GM19035 (cell line): ENCODE data around the gene UGT1A3.

Experiments used
- ATAC-seq: cut with Tn5 transposase; IDR thresholded peaks from one replicate; pipeline ENCODE4 v1.9.1; 2021; ENCODE audit not compliant: unreplicated experiment

The UGT1A3 gene

DNA sequence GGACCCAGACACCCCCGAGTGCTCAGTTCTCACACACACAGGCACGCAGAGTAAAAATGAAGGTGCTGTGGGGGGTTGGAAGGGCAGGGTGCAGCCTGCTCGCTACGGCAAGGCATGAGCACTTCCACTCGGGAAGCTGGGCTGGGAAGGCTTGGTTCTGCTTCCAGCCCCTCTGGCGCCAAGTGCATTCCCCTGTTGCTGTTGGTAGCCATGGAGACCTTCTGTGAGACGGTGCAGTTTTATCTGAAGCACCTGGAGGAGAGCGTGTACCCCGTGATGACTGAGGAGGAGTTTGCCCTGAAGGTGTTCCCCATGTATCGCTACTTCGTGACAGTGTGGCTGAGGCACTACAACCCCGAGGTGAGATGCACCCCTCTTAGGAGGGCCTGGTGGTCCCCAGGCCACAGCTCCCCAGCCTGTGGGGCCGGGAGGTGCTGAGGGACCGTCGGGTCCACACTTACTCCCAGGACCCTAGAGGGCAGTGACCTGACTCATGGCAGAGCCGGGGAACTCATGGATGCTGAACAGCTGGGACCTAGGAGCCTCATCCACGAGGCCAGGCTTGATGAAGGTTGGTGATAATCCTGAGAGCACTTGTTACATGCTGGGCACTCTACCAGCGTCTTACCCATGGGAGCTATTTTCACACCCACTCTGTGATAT, 64.8 kb downstream of the UGT1A3 start:
- no peak for ATAC-seq

DNA sequence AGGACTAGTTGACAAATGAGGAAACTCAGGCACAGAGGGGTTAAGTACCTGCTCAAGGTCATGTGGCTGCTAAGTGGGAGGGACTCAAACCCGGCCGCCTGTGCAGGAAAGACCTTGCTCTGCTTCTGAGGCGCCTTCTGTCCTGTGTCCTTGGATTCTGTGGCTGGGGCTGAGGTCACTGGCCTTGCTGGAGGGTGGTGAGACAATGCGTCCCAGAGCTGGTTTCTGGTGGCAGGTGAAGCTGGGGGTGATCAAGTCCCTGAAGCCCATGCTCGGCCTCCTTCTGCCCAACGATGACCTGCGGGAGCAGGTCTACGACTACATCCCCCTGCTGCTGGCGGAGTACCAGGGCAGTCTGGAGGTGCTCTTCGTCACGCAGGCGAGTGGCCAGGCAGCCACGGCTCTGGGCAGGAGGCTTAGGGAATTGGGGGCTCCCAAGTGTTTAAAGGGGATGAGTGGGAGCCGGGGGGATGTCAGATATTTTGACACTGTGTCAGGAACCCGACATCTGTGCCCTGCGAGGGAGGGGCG, 65.4 kb downstream of the UGT1A3 start:
- ATAC-seq: no peak

- ATAC-seq: no peak
These were observed 66.9 kb downstream of the UGT1A3 start for GRCh38 chr2:233795735-233796171.

GRCh38 chr2:233796254-233796653, 67.4 kb downstream of the UGT1A3 start:
- ATAC-seq: no peak

- no peak for ATAC-seq
These were observed 69.7 kb downstream of the UGT1A3 start for GRCh38 chr2:233798335-233799086.

DNA sequence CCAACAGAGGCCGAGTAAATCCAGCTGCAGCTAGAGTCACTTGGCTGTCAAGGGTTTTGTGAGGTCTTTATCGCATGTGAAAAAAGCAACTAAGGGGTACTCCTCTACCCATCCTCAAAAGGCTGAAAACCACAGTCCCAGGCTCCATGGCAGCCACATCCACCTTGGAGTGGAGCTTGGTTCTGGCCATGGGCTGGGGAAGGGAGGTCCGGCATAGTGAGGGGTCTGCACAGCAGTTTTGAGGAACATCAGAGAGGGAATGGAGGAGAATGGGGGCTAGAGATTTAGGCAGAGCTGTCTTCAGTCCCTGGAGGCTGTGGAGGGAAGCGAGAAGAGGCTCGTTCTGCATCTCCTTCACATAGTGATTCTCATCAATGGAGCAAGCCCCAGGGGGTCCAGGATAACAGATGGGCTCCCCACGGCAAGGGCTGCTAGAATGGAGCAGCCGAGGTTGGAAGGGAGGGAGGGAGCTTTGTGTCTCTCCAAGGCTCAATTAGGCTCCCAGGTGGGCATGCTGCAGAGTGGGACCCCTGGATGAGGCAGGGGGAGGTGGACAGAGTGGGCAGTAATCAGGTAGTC, 70.3 kb downstream of the UGT1A3 start:
- ATAC-seq: no peak

DNA sequence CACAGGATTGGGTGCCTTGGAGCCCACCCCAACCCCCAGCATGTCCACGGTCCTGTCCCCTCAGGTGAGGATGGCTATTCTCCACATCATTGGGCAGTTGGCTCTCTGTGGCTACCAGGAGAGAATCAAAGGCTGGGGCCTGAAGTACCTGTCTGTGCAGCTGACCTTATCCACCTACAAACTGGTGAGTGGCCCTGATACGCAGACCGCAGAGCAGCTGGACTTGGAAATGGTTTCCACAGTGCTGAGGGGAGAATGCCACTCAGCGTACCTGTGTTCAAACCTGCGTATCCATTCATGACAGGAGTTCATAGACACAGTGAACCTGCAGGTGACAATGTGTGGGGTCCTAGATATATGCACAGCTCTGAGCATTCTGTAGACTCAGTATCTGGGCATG, 70.9 kb downstream of the UGT1A3 start:
- ATAC-seq: no peak

GRCh38 chr2:233800208-233800607, 71.4 kb downstream of the UGT1A3 start:
- no peak for ATAC-seq

DNA sequence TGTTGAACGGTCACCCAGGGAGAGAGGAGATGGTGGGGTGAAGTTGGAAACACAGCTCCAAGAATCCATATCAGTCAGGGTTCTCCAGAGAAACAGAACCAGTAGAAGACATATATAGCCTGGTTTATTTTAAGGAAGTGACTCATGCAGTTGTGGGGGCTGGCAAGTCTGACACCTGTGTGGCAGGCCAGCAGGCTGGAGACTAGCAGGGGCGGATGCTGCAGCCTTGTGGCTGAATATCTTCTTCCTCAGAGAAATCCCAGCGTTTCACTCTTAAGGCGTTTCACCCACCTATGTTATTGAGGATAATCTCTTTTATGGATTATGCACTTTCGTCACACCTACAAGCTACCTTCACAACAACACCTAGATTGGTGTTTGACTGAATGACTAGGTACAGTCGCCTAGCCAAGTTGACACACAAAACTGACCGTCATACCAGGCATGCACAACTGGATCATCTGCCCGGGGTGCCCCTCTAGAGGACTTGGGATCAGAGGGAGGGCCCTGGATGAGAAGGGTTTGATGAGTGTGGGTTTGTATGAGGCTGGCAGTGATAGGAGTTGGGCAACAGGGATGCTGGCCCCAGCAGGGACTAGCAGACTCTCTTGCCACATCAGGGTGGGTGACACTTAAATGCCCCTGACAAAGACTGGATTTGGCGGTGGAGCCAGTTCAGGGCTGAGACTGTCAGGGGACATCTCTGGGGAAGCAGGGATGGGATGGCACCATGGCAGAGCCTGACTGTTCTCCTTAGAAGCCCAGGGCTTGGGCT, 72.7 kb downstream of the UGT1A3 start:
- no peak for ATAC-seq

GRCh38 chr2:233802132-233802815, 73.4 kb downstream of the UGT1A3 start:
- ATAC-seq: no peak

DNA sequence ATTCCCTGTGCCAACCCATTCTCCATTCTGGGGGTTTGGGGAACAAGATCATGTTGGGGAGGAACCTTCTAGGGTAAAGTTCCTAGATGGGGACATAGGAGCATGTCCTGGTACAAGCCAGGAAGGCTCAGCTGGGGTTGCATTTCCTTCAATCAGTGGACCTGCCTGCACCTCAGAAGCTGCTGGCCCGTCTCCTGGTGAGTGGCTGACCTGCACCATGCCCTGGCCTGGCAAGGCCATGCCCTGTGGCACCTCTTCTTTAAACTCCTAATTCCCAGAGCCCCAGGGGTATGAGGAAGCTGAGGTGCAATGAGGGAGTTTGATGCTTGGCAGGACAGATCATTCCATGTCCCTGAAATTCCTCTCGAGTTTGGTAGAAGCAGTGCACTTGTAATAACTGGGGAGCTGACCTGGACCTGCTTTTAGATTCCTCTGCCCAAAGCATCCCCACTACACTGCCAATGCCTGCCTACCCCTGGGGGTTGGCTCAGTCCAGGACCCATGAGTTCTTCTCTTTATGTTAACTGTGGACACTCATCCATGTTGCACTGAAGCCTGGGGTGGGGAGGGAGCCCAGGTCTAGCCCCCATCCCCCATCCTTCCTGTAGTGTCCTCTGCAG, 74.6 kb downstream of the UGT1A3 start:
- ATAC-seq: no peak

DNA sequence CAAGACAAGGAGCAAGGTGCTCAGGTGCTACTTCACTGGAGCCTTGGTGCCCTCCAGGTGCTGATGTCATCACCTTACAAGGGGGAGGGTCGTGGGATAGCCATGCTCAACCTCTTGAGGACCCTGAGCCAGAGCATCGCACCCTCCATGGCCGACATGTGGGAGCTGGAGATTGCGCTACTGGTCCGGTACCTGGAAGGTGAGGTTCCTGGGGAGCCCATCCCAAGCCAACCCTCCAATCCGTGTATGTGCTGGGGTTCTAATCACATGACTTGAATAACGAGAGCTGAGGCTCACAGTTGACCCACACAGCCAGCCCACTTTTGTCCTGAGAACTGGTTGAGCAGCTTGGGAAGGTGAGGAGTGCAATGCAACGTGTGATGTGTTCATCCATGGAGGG, 75.2 kb downstream of the UGT1A3 start:
- ATAC-seq: no peak

DNA sequence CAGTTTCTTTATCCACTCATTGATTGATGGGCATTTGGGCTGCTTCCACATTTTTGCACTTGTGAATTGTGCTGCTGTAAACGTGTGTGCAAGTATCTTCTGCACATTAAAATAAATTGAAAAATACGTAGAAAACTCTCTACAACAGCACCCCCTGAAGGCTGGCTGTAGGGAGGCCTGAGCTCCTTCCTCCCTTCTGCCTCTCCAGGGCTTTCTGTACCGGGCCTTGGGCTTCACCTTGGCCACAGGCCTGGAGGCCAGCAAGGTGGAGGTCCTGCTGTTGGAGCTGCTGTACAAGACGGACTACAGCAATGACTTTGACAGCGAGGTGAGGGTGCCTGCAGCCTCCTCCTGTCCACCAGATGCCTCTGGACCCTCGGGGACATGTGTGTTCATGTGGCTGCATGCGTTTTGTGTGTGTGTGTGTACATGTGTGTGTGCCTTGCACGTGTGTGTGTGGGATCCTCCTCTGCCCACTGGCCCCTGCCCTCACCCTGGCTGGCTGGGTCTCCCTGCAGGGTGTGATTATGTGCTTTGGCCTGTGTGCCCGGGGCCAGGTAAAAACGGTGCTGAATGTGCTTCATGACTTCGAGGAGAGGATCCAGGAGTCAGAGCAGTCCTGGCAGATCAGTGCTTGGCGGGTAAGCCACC, 78.5 kb downstream of the UGT1A3 start:
- no peak for ATAC-seq

DNA sequence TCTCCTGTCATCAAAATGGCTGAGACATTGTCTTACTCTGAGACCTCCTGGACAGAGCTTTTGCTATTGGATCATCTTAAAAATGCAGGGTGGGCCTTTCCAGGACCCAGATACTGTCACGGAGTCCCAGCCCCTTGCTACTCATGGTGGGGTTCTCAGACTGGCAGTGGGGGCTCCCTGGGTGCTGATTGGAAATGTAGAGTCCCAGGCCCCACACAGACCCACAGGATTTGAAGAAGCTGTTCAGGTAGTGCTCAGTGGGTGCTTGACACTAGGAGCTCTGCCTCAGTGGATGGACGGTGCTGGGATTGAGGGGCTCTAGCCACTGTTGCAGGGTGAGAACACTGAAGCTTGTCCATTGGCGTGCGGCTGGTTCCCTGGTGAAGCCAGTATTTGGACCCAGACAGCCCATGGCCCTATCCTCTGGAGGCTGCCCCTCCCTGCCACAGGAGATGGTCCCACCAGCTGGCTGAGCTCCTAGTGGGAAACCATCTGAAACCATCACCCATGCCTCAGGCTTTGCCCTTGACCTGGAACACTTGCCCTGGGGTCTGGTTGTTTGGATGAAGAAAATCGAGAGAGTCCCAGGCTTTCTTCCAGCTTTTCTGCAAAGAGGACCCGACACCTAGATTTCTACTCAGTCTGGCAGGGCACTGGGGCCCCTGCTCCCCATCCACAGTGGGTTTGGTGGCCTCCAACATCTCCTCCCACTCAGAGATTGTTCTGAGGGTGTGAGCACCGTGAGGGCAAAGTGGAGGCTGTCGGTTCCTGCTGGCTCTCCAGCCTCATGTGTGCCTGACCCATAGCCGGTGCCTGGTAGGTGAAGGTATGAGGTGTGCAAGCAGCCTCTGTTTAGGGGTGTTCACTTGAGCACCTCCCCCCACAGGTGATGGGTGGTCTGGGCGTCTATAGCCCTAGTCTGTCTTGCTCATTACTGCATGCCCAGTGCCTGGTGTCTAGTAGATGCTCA, 79.4 kb downstream of the UGT1A3 start:
- no peak for ATAC-seq

GRCh38 chr2:233810385-233810784, 81.5 kb downstream of the UGT1A3 start:
- no peak for ATAC-seq

GRCh38 chr2:233811087-233811486, 82.2 kb downstream of the UGT1A3 start:
- no peak for ATAC-seq

- no peak for ATAC-seq
These were observed 82.9 kb downstream of the UGT1A3 start for GRCh38 chr2:233811732-233812131.

DNA sequence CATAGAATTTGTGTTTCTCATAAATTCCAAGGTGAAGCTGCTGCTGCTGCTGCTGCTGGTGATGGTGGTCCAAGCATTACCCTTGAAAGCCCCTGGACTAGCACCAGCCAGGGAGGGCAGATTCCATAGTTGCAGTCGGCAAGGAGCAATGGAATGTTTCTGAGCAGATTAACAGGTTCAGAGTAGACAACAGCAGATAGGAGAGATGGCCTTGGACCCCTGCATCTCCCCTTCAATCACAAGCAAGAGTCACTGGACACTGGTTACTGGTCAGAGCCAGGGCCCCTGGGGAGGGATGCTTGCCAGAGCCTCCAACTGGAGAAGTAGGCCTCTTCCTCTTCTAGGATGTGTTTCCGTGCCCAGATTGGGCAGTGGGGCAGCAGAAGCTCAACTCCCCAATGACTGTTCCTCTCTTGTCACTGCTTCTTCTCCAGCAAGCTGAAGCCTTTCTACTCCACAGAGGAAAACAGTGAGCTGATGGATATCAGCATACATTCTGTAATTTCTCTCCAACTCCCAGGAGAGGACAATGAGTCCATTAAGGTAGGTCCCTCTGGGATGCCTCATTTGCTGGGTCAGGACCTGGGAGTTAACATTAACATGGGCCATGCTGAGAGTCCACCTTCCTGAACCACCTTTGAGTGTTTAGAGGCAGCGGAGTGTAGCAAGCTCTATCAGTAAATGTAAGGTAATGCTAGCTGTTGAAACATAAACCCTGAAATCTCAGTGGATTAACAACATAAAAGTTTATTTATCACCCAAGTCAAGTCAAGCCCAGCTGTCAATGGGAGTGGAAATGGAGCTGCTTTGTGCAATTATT, 84.6 kb downstream of the UGT1A3 start:
- ATAC-seq: no peak
